PFSK-1 (cell line): Measurements from ENCODE around the gene TEAD4.

Source experiments
- POLR2AphosphoS5 ChIP-seq: IDR thresholded peaks from 2 replicates; pipeline ENCODE4 v1.6.1; 2012; ENCODE audit warnings: low read depth, mild to moderate bottlenecking, control low read depth, low read length, moderate library complexity
- REST ChIP-seq, 2 experiments: IDR thresholded peaks; 2 replicates each; pipeline versions ENCODE4 v1.6.1 to v1.8.0; 2011 to 2012; ENCODE audit warnings: low read depth in 2 of 2, low read length in 2 of 2, control low read depth in 1 of 2, inconsistent platforms in 1 of 2, mild to moderate bottlenecking in 1 of 2, moderate library complexity in 1 of 2; ENCODE audit not compliant: insufficient read depth in 1 of 2
- SIN3A ChIP-seq: IDR thresholded peaks from 2 replicates; pipeline ENCODE4 v1.6.1; 2012; ENCODE audit warnings: mild to moderate bottlenecking, low read length, moderate library complexity, borderline replicate concordance; ENCODE audit not compliant: insufficient read depth
- TAF1 ChIP-seq: IDR thresholded peaks from 2 replicates; pipeline ENCODE4 v1.6.1; 2012; ENCODE audit warnings: low read length, control low read depth, borderline replicate concordance; ENCODE audit not compliant: insufficient read depth

- no peak for TF ChIP-seq REST (IDR thresholded peaks at IDR 0.05; ENCODE audit: insufficient read depth in 1 of 2, low read depth in 2 of 2, low read length in 2 of 2)
- TF ChIP-seq SIN3A = no peak
- no peak for TF ChIP-seq POLR2AphosphoS5
- TF ChIP-seq TAF1 = no peak
These were observed 20.0 kb upstream of the TEAD4 start for GRCh38 chr12:2939191-2939590.
